H7 (cell line): ENCODE results near the gene ZNF277. TPM values are rescaled to one million over a fixed set of nuclear protein-coding genes. Genes with fewer than 3 reads are reported as not detected.

ENCODE experiments used
- DNase-seq: peaks from one replicate; pipeline ENCODE4 v3.0.0; 2012
- H3K27me3 ChIP-seq: 2 replicates; pipeline ENCODE4 v1.6.0; 2011; ENCODE audit warnings: mild to moderate bottlenecking, low read length; ENCODE audit not compliant: control insufficient read depth, insufficient read depth
- H3K36me3 ChIP-seq: replicated peaks from 2 replicates; pipeline ENCODE4 v1.5.1; 2011; ENCODE audit warnings: low read length; ENCODE audit not compliant: control insufficient read depth, insufficient read depth
- H3K4me3 ChIP-seq: 2 replicates; pipeline ENCODE4 v1.5.1; 2011; ENCODE audit warnings: low read depth, mild to moderate bottlenecking, control low read depth, low read length, moderate library complexity; ENCODE audit not compliant: insufficient read depth
- total RNA-seq: library from RNA; depleted of rRNA; stranded (reverse); fragments of >200 nt; shearing (Covaris generic); gene quantifications from 2 replicates; pipeline ENCODE4 v1.2.3, GENCODE V29; 2014; rRNA removed

Gene ZNF277, protein sequence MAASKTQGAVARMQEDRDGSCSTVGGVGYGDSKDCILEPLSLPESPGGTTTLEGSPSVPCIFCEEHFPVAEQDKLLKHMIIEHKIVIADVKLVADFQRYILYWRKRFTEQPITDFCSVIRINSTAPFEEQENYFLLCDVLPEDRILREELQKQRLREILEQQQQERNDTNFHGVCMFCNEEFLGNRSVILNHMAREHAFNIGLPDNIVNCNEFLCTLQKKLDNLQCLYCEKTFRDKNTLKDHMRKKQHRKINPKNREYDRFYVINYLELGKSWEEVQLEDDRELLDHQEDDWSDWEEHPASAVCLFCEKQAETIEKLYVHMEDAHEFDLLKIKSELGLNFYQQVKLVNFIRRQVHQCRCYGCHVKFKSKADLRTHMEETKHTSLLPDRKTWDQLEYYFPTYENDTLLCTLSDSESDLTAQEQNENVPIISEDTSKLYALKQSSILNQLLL
- 29.8 and 43.3 TPM in 2 replicates for total RNA-seq

DNA sequence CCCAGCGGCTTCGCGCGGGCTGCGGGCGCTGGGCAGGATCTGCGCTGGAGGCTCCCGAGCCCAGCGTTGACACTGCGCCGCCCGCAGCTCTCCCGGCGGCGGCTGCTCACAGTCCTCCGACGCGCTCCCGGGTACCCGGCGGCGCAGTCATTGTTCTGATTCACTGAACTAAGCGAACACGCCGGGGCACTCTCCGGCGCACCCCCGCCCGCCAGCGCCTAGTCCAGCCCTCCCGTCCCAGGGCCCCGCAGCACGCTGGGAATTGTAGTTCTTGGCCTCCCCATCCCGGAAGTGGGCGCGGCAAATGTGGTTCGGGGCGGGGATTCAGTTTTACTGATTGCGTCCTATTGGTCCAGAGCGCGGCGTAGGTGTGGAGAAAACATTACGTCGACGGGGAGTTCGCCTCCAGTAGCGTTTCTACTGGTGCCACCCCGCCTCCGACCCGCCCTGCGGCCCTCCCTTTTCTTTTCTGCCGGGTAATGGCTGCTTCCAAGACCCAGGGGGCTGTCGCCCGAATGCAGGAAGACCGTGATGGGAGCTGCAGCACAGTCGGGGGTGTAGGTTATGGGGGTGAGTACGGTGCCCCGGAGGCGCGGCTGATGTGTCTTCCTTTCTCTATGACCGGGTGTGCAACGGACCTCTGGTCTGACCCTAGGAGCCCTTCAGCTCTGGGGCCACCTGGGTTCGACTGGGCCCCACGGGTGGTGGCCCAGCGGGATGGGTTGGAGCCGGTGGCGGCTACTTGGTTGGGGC lies at the start of gene ZNF277, which contains the start of gene DOCK4:
ZNF277 (plus strand) TSS at position 458 of the 753 bp plus-strand sequence; CDS start at position 480, 22 bp downstream.
DOCK4 (minus strand) TSS at position 162 of the 753 bp plus-strand sequence. CDS start 261 bp downstream, outside the sequence.
- Histone ChIP-seq H3K27me3 (no peaks in the 10 kb centered on the region), H3K4me3 (peak within 1 kb of the TSS; percentile 92), H3K36me3 (no peaks in the 10 kb centered on the region)
- peak; percentile 92 for DNase-seq

DNA sequence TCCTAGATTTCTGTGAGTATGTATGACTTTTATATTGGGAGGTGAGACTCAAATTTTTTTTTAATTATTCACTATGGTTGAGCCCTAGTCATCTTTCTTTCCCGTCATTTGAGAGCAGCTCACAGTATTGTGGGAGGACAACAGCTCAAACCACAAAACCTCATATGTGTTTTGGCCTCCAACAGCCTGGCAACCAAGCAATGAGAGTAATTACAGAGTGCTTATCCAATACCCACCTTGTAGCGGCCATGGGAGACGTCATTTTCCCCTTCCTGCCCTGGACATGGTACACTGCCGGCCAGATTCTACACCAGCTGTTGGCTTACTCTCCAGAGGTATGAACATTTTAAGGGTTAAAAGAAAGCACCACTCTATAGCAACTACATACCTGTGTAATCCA lies 49.4 kb upstream of the ZNF277 start:
- Histone ChIP-seq H3K36me3 (no peaks in the 10 kb centered on the region), H3K4me3 (no peak overlapping the region), H3K27me3 (no peaks in the 10 kb centered on the region)
- DNase-seq, result no peak

DNA sequence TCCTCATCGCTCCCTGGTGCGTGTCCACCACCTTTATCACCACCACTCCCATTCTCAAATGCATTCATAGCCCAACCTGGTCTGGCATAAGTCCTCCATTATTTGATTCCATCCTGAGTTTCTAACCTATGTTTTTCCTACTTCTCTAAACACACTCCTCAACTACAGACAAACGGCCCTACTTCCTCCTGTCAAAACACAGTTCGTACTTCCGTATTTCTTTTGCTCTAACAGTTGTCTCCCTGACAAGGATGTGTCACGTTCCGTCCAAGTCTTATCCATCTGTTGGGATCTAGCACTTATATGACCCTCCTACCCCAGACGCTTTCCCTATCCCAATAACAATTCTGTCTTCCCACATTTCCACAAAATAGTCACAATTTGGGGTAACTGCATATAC lies 47.1 kb upstream of the ZNF277 start:
- Histone ChIP-seq H3K27me3 (no peaks in the 10 kb centered on the region), H3K36me3 (no peaks in the 10 kb centered on the region), H3K4me3 (no peak overlapping the region)
- DNase-seq, result no peak

GRCh38 chr7:112160130-112160770 lies 46.2 kb upstream of the ZNF277 start:
- Histone ChIP-seq H3K36me3 (no peaks in the 10 kb centered on the region), H3K27me3 (no peaks in the 10 kb centered on the region), H3K4me3 (no peak overlapping the region)
- no peak for DNase-seq

- DNase-seq, result no peak
- Histone ChIP-seq H3K36me3 (no peaks in the 10 kb centered on the region), H3K4me3 (no peak overlapping the region), H3K27me3 (no peaks in the 10 kb centered on the region)
Observed at GRCh38 chr7:112160771-112161150, 45.7 kb upstream of the ZNF277 start.

GRCh38 chr7:112161253-112162141 lies 45.0 kb upstream of the ZNF277 start:
- DNase-seq, result no peak
- Histone ChIP-seq H3K36me3 (no peaks in the 10 kb centered on the region), H3K4me3 (no peak overlapping the region), H3K27me3 (no peaks in the 10 kb centered on the region)

GRCh38 chr7:112162142-112162766 lies 44.2 kb upstream of the ZNF277 start:
- Histone ChIP-seq H3K27me3 (no peaks in the 10 kb centered on the region), H3K4me3 (no peak overlapping the region), H3K36me3 (no peaks in the 10 kb centered on the region)
- peak; percentile 54 for DNase-seq

DNA sequence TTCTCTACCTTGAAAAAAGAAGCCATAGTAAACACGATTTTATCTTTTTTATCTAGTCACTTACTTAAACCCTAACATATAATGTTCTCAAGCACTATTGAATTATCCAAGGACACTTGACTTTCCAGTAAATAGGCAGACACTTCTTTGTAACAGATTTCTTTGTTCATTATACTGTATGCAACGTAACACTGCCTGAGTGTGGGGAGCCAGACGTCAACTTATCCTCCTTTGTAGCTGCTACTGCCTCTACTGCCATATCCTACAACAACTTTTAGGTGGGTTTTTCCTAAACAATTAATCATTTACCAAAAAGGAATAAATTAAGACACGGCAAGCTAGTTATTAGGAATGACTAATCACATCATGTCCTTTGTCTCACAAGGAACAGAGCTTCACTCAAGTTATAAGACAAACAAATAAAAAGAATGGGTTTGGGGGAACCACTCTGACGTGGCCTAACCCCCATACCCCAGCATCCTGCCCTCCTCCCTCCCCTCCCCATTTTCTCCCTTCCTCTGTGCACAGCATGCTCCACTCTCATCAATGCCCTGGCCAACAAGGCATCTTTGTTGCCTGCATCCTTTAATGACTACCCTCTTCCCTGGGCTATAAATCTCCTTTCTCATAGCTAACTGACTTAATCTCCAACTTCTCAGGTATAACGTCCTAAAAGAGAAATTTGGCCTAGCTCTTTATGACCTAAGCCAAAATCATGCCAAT lies 43.5 kb upstream of the ZNF277 start:
- Histone ChIP-seq H3K27me3 (no peaks in the 10 kb centered on the region), H3K4me3 (no peak overlapping the region), H3K36me3 (no peaks in the 10 kb centered on the region)
- DNase-seq, result no peak

GRCh38 chr7:112167147-112167546 lies 39.3 kb upstream of the ZNF277 start:
- no peak for DNase-seq
- no peak overlapping the region for H3K4me3 ChIP-seq
- H3K27me3 ChIP-seq, result no peaks in the 10 kb centered on the region
- no peaks in the 10 kb centered on the region for H3K36me3 ChIP-seq

DNA sequence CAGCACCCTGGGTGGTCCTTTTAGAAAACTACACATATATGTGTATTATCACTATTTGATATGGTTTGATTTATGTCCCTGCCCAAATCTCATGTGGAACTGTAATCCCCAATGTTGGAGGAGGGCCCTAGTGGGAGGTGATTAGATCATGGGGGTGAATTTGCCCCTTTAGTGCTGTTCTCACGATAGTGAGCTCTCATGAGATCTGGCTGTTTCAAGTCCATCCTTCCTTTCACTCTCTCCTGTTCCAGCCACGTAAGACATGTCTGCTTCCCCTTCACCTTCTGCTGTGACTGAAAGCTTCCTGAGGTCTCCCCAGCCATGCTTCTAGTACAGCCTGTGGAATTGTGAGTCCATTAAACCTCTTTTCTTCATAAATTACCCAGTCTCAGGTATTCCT lies 37.6 kb upstream of the ZNF277 start:
- no peaks in the 10 kb centered on the region for H3K36me3 ChIP-seq
- no peak overlapping the region for H3K4me3 ChIP-seq
- no peaks in the 10 kb centered on the region for H3K27me3 ChIP-seq
- no peak for DNase-seq

- Histone ChIP-seq H3K36me3 (no peaks in the 10 kb centered on the region), H3K4me3 (no peak overlapping the region), H3K27me3 (no peaks in the 10 kb centered on the region)
- DNase-seq, result no peak
Observed at GRCh38 chr7:112171673-112172072, 34.8 kb upstream of the ZNF277 start.

DNA sequence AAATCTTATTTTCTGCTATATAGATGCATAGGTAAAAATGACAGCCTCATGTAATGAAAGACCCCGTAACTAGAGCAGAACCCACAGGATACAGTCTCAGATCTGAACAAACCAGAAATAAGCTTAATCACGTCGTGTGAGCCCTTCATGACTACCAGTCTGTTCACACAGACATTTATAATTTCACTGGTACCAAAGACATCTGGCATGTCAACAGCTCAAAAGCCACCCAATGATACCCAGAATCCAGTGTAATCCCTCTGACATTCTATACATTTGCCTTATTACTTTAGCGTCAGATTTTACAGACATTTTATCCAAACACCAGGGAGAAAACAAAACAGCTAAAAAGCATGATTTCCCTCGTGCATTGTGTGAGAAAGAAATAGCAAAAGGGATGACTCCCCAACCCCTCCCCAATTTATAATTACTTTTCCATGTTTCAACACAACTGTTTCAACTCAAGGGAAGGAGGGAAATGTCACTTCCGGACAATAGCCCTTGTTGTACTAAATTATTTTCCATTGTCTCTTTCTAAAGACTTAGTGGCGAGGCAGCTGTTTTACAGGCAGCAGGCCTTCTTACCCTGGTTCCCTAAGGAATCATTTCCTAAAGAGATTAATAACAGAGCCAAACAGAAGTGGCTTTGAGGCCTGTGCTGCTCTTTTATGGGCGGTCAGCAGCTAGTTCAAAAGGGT lies 33.5 kb upstream of the ZNF277 start:
- H3K4me3 ChIP-seq, result no peak overlapping the region
- no peak for DNase-seq
- no peaks in the 10 kb centered on the region for H3K36me3 ChIP-seq
- no peaks in the 10 kb centered on the region for H3K27me3 ChIP-seq

GRCh38 chr7:112173568-112173905 lies 33.0 kb upstream of the ZNF277 start:
- no peak overlapping the region for H3K4me3 ChIP-seq
- DNase-seq, result no peak
- H3K27me3 ChIP-seq, result no peaks in the 10 kb centered on the region
- no peaks in the 10 kb centered on the region for H3K36me3 ChIP-seq
